BJ (cell line): ENCODE measurements around the gene SMARCE1. TPM values are rescaled to one million over a fixed set of nuclear protein-coding genes. Genes with fewer than 3 reads are reported as not detected.

Experiments
- CTCF ChIA-PET: fragments of 350-600 bp; formaldehyde crosslinking; extraction: SDS; loops from one replicate; lab custom pipeline; 2021; ENCODE audit warnings: antibody characterized with exemption, inconsistent platforms; lab: Yijun Ruan, JAX
- POLR2A ChIA-PET: fragments of 300-600 bp; sonication (Branson Sonifier 250); formaldehyde crosslinking; extraction: SDS; loops from one replicate; lab custom pipeline; 2021; ENCODE audit warnings: antibody characterized with exemption; lab: Charles Lee
- DNase-seq: peaks from one replicate; pipeline ENCODE4 v3.0.0-alpha.2; 2011; ENCODE audit warnings: low read depth
- H3K27me3 ChIP-seq: 2 replicates; pipeline ENCODE4 v1.6.0; 2011; ENCODE audit warnings: low read length; ENCODE audit not compliant: control insufficient read depth, insufficient read depth
- H3K36me3 ChIP-seq: 2 replicates; pipeline ENCODE4 v1.5.1; 2011; ENCODE audit warnings: low read length; ENCODE audit not compliant: control insufficient read depth, insufficient read depth
- H3K4me3 ChIP-seq: 2 replicates; pipeline ENCODE4 v1.5.1; 2011; ENCODE audit warnings: low read depth, mild to moderate bottlenecking, control low read depth, low read length
- polyA plus RNA-seq: library from polyadenylated mRNA; depleted of rRNA; stranded (reverse); fragments of >200 nt; gene quantifications from 2 replicates; pipeline ENCODE4 v1.2.3, GENCODE V29; 2011
- TF ChIP-seq, protein P1 (sequence below): IDR thresholded peaks from 2 replicates; pipeline ENCODE4 v1.5.1; 2011; ENCODE audit warnings: low read depth, mild to moderate bottlenecking, control low read depth, inconsistent platforms, low read length, moderate library complexity; ENCODE audit not compliant: insufficient read depth

Gene SMARCE1
- polyA plus RNA-seq, 1 experiment: 54.6 TPM

DNA sequence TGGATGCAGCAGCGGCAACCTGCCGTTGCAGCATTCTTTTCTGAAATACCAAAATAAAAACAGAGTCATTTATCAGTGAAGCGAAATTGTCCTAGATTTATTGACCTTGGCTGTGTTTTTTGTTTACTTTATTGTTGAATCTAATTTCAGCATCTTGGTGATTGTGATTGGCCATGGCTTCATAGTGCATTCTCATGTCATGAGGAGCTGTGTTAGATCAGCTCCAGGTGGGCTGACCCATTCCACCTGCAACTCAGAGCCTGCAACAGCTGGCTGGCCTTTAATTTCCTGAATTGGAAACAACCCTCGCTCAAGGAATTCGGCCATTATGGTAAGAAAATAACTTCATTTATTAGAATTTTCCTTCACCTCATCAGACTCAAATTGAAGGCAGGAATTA, 39.5 kb upstream of the SMARCE1 start:
- no peak overlapping the region for H3K4me3 ChIP-seq
- TF ChIP-seq, protein P1, sequence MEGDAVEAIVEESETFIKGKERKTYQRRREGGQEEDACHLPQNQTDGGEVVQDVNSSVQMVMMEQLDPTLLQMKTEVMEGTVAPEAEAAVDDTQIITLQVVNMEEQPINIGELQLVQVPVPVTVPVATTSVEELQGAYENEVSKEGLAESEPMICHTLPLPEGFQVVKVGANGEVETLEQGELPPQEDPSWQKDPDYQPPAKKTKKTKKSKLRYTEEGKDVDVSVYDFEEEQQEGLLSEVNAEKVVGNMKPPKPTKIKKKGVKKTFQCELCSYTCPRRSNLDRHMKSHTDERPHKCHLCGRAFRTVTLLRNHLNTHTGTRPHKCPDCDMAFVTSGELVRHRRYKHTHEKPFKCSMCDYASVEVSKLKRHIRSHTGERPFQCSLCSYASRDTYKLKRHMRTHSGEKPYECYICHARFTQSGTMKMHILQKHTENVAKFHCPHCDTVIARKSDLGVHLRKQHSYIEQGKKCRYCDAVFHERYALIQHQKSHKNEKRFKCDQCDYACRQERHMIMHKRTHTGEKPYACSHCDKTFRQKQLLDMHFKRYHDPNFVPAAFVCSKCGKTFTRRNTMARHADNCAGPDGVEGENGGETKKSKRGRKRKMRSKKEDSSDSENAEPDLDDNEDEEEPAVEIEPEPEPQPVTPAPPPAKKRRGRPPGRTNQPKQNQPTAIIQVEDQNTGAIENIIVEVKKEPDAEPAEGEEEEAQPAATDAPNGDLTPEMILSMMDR: no peak
- ChIA-PET CTCF (no interaction called here), POLR2A (no interaction called here)
- H3K36me3 ChIP-seq: no peaks in the 10 kb centered on the region
- DNase-seq: no peak
- peaks cover 9% of the 10 kb centered on the region for H3K27me3 ChIP-seq

DNA sequence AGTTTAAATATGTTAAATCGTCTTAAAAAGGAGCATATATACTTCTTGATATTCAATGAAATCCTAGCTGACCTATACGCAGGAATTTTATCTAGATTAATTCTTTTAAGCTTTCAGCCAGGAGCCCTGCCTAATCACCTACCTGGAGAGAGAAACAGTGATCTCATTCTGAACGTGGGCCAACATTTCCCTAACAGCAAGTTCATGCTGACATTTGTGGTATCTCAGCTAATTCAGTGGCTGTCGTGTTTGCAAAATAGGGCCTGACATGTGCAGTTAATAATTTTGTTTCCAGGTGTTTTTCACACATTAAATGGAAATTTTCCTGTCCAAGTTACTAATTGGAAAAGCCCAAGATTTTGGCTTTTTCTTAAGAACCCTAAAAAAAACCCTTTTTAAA, 38.6 kb upstream of the SMARCE1 start:
- H3K36me3 ChIP-seq: no peaks in the 10 kb centered on the region
- H3K27me3 ChIP-seq: peaks cover 9% of the 10 kb centered on the region
- POLR2A ChIA-PET: no interaction called here
- CTCF ChIA-PET: no interaction called here
- no peak overlapping the region for H3K4me3 ChIP-seq
- TF ChIP-seq, protein P1: no peak
- DNase-seq: no peak

DNA sequence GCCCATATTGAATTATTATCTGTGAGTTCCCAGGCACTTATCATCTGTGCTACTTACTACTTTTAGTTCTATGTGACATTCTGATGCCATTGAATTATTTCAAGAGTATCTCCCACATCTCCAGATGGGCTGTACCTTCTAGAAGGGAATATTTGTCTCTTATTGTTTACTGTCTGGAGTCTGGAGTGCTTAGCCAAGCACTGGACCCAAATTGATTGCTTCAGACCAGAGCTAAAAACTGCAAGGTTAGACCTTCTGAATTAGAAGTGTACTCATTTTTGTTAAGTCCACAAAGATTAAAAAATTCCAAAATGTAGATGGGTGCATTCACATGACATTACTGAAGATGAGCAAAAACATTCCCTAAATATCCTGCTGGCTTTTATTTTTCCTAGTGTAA, 33.4 kb upstream of the SMARCE1 start:
- Histone ChIP-seq H3K4me3 (no peak overlapping the region), H3K36me3 (no peaks in the 10 kb centered on the region), H3K27me3 (peaks cover 10% of the 10 kb centered on the region)
- no peak for DNase-seq
- ChIA-PET CTCF (interaction anchor here (0.7 to 1.4 kb wide), 3 partner anchors 10 to 26 kb away, joined by 3 read pairs; no protein-coding TSS in a partner anchor), POLR2A (no interaction called here)
- TF ChIP-seq, protein P1: no peak

DNA sequence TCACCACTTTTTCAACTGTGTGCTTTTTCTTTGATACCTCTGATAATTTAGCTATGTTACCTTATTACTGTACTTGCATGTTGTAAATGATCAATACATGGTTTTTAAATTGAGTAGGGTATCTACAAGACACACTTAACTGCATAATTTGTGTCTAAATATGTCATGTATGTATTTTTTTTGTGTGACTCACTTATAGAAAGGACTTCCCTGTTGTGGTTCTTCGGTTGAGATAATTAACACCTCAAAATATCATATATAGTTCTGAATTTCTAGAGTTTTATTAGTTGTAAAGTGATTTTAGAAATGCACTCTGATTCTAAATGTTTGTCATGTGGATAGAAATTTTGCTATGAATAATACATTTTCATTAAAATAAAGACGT, 31.9 kb upstream of the SMARCE1 start:
- CTCF ChIA-PET: interaction anchor here (0.6 to 1.4 kb wide), 2 partner anchors 12 to 14 kb away, joined by 3 read pairs; no protein-coding TSS in a partner anchor
- Histone ChIP-seq H3K36me3 (no peaks in the 10 kb centered on the region), H3K27me3 (peaks cover 6% of the 10 kb centered on the region), H3K4me3 (no peak overlapping the region)
- no peak for DNase-seq
- TF ChIP-seq, protein P1: no peak
- POLR2A ChIA-PET: no interaction called here

DNA sequence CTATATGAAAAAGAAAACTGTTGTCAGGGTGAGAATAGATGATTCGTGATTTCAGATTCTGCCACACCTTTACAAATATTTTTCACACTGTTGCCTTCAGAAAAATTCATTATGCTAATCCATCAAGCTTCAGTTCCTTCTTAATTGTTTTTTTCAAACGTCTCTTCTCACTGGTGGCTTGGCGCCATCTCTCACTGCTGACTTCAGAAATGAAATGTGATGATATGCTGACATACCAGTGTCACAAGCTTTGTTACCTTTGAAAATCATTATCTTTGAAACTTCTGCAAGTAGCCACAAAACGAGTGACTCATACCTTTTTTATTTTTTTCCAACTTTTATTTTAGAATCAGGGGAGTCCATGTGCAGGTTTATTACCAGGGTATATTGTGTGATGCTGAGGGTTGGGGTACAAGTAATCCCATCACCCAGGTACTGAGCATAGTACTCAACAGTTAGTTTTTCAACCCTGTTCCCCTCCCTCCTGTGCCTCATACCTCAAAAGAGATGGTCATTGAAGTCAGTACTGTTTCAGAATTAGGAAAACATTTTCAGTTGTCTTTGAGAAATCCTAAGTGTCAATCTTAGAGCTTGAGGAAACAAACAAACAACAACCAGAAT, 31.4 kb upstream of the SMARCE1 start:
- ChIA-PET POLR2A (no interaction called here), CTCF (no interaction called here)
- Histone ChIP-seq H3K27me3 (peaks cover 7% of the 10 kb centered on the region), H3K4me3 (no peak overlapping the region), H3K36me3 (no peaks in the 10 kb centered on the region)
- TF ChIP-seq, protein P1: no peak
- DNase-seq: no peak
